AG04449 (cell line): ENCODE results near the gene CSK.
A peak's percentile ranks its signal among the peaks of the same experiment; 100 is the strongest.

Experiments used
- CTCF ChIA-PET: fragments of 350-600 bp; formaldehyde crosslinking; extraction: SDS; loops from one replicate; lab custom pipeline; 2021; ENCODE audit warnings: antibody characterized with exemption; lab: Yijun Ruan, JAX
- POLR2A ChIA-PET: fragments of 400-600, 350-600 bp; formaldehyde crosslinking; extraction: SDS; loops from one replicate; lab custom pipeline; 2020; ENCODE audit warnings: antibody characterized with exemption, inconsistent platforms; lab: Yijun Ruan, JAX
- DNase-seq: peaks from one replicate; pipeline ENCODE4 v3.0.0-alpha.2; 2010; ENCODE audit warnings: low read depth, low spot score
- H3K4me3 ChIP-seq: 2 replicates; pipeline ENCODE4 v1.5.1; 2011; ENCODE audit warnings: low read depth, mild to moderate bottlenecking, control low read depth, low read length
- TF ChIP-seq, protein P1 (sequence below): IDR thresholded peaks from one replicate; pipeline ENCODE4 v1.5.1; 2011; ENCODE audit warnings: mild to moderate bottlenecking, moderate library complexity, low read length, control low read depth, inconsistent platforms; ENCODE audit not compliant: insufficient read depth; ENCODE audit errors: missing control alignments

Gene CSK

DNA sequence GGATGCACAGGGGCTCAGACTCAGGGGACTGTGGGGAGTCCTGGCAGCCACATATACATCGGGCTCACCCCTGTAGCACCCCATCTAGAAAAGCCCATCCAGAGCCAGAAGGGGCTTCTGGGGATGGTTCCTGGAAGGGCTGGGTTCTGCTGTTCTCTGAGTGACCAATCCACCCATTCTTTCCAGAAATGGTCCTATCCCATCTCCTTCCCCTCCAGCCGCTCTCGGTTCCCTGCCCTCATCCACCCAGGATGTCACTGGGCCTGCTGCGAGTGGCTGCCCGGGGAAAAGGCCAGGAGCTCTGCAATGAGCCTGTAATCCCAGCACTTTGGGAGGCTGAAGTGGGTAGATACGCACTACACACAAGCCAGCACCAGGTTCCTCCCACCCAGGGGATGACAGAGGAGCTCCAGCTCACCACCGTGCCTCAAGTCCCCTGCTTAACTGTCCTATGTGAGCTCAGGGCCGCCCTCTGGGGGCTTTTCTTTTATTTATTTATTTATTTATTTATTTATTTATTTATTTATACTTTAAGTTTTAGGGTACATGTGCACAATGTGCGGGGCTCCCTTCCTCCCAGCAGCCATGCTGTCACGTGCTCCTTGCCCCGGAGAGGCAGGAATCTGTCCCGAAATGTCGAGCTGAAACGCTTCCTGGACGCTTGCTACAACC lies 13.6 kb upstream of the CSK start:
- CTCF ChIA-PET, result interaction anchor here (0.5 to 33.5 kb wide), 51 partner anchors 9 to 406 kb away, joined by 3 to 1672 read pairs (median 6); partner anchors contain the start of genes CLK3, CPLX3, CSK and CYP11A1
- TF ChIP-seq, protein P1, sequence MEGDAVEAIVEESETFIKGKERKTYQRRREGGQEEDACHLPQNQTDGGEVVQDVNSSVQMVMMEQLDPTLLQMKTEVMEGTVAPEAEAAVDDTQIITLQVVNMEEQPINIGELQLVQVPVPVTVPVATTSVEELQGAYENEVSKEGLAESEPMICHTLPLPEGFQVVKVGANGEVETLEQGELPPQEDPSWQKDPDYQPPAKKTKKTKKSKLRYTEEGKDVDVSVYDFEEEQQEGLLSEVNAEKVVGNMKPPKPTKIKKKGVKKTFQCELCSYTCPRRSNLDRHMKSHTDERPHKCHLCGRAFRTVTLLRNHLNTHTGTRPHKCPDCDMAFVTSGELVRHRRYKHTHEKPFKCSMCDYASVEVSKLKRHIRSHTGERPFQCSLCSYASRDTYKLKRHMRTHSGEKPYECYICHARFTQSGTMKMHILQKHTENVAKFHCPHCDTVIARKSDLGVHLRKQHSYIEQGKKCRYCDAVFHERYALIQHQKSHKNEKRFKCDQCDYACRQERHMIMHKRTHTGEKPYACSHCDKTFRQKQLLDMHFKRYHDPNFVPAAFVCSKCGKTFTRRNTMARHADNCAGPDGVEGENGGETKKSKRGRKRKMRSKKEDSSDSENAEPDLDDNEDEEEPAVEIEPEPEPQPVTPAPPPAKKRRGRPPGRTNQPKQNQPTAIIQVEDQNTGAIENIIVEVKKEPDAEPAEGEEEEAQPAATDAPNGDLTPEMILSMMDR, result no peak
- H3K4me3 ChIP-seq, result peak overlapping the region; percentile 25; the same call in 1 of the 2 replicates
- no peak for DNase-seq
- POLR2A ChIA-PET, result interaction anchor here (1.0 kb wide), 2 partner anchors 133 to 137 kb away, joined by 3 to 7 read pairs; no protein-coding TSS in a partner anchor

DNA sequence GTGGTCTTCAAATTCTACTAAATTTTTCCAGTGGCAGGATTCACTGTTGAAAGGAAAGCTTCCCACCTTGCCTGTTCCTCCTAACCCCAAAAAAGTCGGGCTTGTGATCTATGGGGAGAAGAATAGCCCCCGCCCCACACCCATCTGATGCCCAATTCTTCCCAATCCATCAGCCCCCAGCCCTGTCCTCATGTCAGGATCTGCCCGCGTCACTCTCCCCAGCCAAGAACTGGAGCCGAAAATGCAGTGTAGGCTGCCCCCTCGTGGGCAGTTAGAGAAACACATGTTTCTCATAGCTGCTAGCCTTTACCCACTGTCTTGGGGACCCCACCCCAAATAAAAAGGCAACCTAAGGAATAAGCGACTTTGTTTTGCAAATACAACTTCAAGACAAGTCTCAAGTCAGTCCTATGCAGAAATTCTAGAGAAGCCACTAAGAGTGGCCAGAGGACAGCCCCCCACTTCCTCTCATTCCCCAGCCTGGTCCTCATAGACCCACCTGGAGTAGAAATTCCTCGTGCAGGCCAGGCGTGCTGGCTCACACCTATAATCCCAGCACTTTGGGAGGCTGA lies 13.0 kb upstream of the CSK start:
- DNase-seq, result no peak
- CTCF ChIA-PET, result interaction anchor here (0.7 to 33.5 kb wide), 63 partner anchors 10 to 440 kb away, joined by 3 to 1672 read pairs (median 5); partner anchors contain the start of genes ARID3B, CLK3, CPLX3 and CSK
- TF ChIP-seq, protein P1, result peak; percentile 75
- POLR2A ChIA-PET, result interaction anchor here (1.0 kb wide), 2 partner anchors 134 to 138 kb away, joined by 3 to 7 read pairs; no protein-coding TSS in a partner anchor
- H3K4me3 ChIP-seq, result peak overlapping the region; percentile 25

DNA sequence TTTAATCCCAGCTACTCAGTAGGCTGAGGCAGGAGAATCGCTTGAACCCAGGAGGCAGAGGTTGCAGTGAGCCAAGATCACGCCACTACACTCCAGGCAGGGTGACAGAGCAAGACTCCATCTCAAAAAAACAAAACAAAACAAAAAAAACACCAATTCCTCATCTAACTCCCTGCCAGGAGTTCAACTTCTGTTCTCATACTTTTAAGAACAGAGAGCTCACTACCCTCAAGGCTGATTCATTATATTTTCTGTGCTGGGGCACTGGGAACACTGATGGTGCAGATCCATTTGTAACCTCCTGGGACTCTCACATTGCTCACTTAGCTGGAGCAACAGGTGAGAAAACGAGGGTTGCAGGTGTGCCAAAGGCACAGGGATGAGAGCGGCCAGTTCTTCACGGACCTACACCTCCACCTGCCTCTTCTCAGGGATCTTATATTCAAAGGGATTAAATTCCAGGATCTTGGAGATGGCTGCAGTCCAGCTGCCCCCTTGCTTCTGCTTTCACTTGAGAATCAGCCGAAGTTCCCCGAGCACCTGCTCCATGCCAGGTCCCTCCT lies 12.3 kb upstream of the CSK start:
- ChIA-PET CTCF (interaction anchor here (0.9 to 33.5 kb wide), 61 partner anchors 10 to 440 kb away, joined by 3 to 1672 read pairs (median 6); partner anchors contain the start of genes ARID3B, CLK3, CPLX3 and CSK), POLR2A (interaction anchor here (1.0 kb wide), 1 partner anchor 134 kb away, joined by 7 read pairs; no protein-coding TSS in a partner anchor)
- no peak for DNase-seq
- no peak overlapping the region for H3K4me3 ChIP-seq
- TF ChIP-seq, protein P1, result no peak

DNA sequence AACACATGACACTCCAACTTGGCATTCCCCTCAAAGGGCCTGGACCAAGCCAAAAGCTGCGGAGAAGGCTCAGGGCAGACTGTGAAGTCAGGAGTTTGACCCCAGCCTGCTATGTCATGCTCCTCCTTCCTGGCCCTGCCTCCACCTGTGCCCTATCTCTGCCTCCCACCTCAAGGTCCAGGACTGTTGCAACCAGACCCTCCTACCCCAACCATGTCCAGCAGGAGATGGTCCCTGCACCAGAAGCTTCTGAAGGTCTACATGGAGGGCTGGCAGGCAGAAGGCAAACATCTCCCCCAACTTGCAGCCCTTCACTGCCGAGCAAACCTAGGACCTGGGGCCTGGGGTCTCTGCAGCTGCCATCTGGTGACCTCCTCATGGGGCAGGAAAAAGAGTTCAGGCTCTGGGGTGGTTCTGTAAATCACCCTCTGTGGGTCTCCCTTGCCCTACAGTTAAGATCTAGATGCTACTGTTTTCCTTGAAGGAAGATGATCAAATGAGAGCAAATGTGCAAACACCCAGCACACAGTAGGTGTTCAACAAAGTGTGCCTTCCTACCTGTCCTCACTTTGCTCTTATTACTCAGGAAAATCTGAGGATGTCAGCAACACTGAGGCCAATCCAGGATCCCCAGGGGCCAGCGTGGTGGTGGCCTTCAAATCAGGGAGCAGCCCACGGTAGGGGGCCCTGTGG lies 11.5 kb upstream of the CSK start:
- H3K4me3 ChIP-seq, result no peak overlapping the region
- no peak for DNase-seq
- ChIA-PET POLR2A (no interaction called here), CTCF (interaction anchor here (0.6 to 33.5 kb wide), 46 partner anchors 11 to 408 kb away, joined by 3 to 1672 read pairs (median 7); partner anchors contain the start of genes CLK3, CPLX3, CSK and CYP1A2)
- TF ChIP-seq, protein P1, result no peak

DNA sequence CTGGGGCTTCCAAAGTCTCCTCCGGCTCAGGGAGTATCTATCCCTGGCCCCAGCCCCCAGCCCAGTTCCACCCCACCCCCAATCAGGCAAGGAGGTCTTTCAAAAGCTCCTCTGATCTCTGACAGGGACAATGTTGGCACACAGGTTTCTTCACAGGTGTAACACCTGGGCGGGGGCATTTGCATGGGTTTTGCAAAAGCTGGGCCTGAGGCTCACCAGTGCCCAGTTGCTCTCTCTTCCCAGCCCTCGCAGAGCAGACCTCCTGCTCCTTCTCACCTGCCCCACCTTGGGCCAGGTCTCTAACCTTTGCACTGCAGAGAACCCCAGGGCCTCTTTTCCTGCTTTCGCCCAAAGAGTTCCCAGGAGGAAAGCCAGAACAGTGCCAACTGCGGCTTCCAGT lies 8.6 kb upstream of the CSK start:
- CTCF ChIA-PET, result interaction anchor here (0.7 to 33.5 kb wide), 12 partner anchors 9 to 401 kb away, joined by 3 to 1672 read pairs (median 80); partner anchors contain the start of genes CLK3, CSK and RPP25
- POLR2A ChIA-PET, result no interaction called here
- H3K4me3 ChIP-seq, result no peak overlapping the region
- TF ChIP-seq, protein P1, result no peak
- DNase-seq, result no peak
